Spinal cord (tissue), 10 donors: ENCODE results near the gene MPZ. TPM values are rescaled to one million over a fixed set of nuclear protein-coding genes. Genes with fewer than 3 reads are reported as not detected.

ENCODE experiments used
- DNase-seq, 6 donors: peaks; one replicate each; pipeline versions ENCODE4 v3.0.0 to v3.0.0-alpha.2; 2013 to 2015; ENCODE audit warnings: low spot score in 6 of 6, low read depth in 4 of 6
- H3K27ac ChIP-seq: one replicate; pipeline ENCODE4 v1.5.1; 2013; ENCODE audit warnings: low read depth, low read length, control low read depth
- H3K27me3 ChIP-seq: one replicate; pipeline ENCODE4 v1.6.1; 2013; ENCODE audit warnings: low read length; ENCODE audit not compliant: control insufficient read depth, insufficient read depth
- H3K36me3 ChIP-seq: one replicate; pipeline ENCODE4 v1.6.1; 2013; ENCODE audit warnings: low read length; ENCODE audit not compliant: control insufficient read depth, insufficient read depth
- H3K4me1 ChIP-seq: one replicate; pipeline ENCODE4 v1.6.1; 2013; ENCODE audit warnings: low read length; ENCODE audit not compliant: control insufficient read depth, insufficient read depth
- H3K4me3 ChIP-seq: one replicate; pipeline ENCODE4 v1.5.1; 2013; ENCODE audit warnings: low read depth, low read length, control low read depth
- H3K9me3 ChIP-seq: one replicate; pipeline ENCODE4 v1.6.1; 2013; ENCODE audit warnings: low read length; ENCODE audit not compliant: control insufficient read depth, insufficient read depth
- WGBS: methylation state at CpG from one replicate; pipeline ENCODE4 v1.1.5; 2013; ENCODE audit warnings: missing lambda C conversion rate; ENCODE audit not compliant: insufficient coverage; 5-methylcytosine and 5-hydroxymethylcytosine counted together
- polyA plus RNA-seq, 2 donors: library from polyadenylated mRNA; unstranded; fragments of 120-200 nt; gene quantifications; one replicate each; pipeline ENCODE4 v1.2.1, GENCODE V29; 2013; ENCODE audit not compliant: insufficient read length in 2 of 2
- total RNA-seq, 2 donors: library from RNA; depleted of rRNA in 1 of 2; stranded (reverse); fragments of 120-200 nt in 1 of 2; fragments of >200 nt in 1 of 2; gene quantifications; one replicate each; pipeline versions ENCODE4 v1.2.3 to v1.2.4, GENCODE V29; 2013 to 2014
- donor health status: healthy.

Gene MPZ
- total and polyA plus RNA-seq, 4 donors = 79.0 to 1,019 (median 216) TPM

DNA sequence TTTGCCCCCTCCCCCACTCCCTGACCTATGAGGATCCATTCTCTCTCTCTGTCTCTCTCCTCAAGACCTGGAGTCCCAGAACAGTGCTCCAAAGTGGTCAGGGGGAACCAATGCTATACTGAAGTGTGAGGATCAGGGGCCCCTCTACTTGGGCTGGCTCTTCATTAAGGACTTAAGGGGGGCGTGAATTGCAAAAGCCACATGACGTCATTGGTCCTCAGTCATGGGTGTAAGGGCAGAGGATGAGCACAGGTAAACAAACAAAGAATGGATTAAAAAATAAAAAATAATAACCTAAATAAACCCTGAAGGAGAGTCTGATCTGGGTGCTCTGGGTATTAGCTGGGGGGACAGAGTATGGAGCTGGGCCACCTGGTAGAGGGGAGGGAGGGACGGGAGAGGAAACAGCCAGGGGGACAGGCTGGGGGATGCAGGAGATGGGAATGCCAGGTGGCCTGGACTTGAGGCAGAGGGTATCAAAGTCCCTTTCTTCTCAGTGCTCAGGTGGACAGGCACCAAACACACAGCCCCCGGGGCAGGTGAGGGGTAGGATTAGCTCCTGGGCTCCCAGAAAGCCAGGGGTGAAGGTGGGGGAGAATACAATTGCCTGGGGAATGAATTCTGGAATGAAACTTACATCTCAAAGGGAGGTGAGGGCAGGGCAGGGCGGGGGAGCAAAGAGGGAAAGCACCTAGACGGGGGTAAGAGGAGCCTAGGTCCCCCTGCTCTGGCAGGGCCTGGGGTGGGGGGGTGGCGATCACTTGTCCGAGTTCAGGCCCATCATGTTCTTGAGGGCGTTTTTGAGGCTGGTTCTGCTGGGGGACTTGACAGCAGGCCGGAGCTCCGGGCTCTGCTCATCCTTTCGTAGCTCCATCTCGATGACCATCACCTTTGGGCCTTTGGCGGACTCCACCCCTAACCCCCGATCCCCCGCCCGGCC, 4.6 kb downstream of the MPZ start:
- Histone ChIP-seq H3K9me3 (no peaks in the 10 kb centered on the region), H3K36me3 (no peaks in the 10 kb centered on the region), H3K4me3 (peak overlapping the region; percentile 77), H3K27ac (peak overlapping the region; percentile 52), H3K27me3 (no peaks in the 10 kb centered on the region), H3K4me1 (peaks cover 26% of the 10 kb centered on the region)
- WGBS = 4% methylated on average over 14 of the region's 17 CpGs
- peak in 1 of 6 donors; percentile 10 for DNase-seq

DNA sequence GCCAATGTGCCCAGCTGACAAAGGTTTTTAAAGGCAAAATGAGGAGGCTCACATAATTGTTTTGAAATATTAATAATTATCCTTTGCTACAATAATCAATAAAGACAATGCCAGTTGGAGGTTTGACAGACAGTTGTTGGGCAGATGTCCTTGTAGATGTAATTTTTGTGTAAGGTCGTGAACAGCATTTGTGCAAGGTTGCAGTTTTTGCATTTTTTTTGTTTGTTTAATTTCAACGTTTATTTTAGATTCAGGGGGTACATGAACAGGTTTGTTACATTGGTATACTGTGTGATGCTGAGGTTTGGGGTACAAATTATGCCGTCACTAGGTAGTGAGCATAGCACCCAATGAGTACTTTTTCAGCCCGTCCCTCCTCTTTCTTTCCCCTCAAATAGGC, 9.3 kb downstream of the MPZ start:
- Histone ChIP-seq H3K27ac (no peak overlapping the region), H3K27me3 (no peaks in the 10 kb centered on the region), H3K9me3 (no peaks in the 10 kb centered on the region), H3K4me3 (no peak overlapping the region), H3K4me1 (peaks cover 9% of the 10 kb centered on the region), H3K36me3 (no peaks in the 10 kb centered on the region)
- DNase-seq = no peak
- WGBS = 92% methylated on average over 1 of the region's 4 CpGs

- 58% methylated on average over 3 of the region's 9 CpGs for WGBS
- no peak for DNase-seq
Measured at GRCh38 chr1:161299347-161299746, 10.4 kb downstream of the MPZ start.

DNA sequence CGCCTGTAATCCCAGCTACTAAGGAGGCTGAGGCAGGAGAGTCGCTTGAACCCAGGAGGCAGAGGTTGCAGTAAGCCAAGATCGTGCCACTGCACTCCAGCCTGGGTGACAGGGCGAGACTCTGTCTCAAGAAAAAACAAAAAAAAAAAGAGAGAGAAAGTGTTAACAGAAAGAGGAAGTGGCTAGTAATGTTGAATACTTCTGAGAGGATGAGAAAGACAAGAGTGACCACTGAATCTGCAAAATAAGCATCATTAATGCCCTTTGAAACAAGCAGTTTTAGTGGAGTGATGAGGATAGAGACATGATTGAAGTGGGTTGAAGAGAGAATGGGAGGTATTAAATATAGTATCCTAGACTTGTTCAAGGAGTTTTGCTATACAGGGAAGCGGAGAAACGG, 11.7 kb downstream of the MPZ start:
- H3K36me3 ChIP-seq = no peaks in the 10 kb centered on the region
- no peaks in the 10 kb centered on the region for H3K9me3 ChIP-seq
- no peak overlapping the region for H3K4me3 ChIP-seq
- 97% methylated on average over 5 of the region's 6 CpGs for WGBS
- no peak overlapping the region for H3K27ac ChIP-seq
- H3K4me1 ChIP-seq = no peaks in the 10 kb centered on the region
- no peaks in the 10 kb centered on the region for H3K27me3 ChIP-seq
- DNase-seq = no peak

More at GRCh38 chr1:161299347-161299746, 10.4 kb downstream of the MPZ start:
- H3K4me1 ChIP-seq = no peaks in the 10 kb centered on the region
- H3K27me3 ChIP-seq = no peaks in the 10 kb centered on the region
- H3K4me3 ChIP-seq = no peak overlapping the region
- no peak overlapping the region for H3K27ac ChIP-seq
- no peaks in the 10 kb centered on the region for H3K9me3 ChIP-seq
- no peaks in the 10 kb centered on the region for H3K36me3 ChIP-seq

DNA sequence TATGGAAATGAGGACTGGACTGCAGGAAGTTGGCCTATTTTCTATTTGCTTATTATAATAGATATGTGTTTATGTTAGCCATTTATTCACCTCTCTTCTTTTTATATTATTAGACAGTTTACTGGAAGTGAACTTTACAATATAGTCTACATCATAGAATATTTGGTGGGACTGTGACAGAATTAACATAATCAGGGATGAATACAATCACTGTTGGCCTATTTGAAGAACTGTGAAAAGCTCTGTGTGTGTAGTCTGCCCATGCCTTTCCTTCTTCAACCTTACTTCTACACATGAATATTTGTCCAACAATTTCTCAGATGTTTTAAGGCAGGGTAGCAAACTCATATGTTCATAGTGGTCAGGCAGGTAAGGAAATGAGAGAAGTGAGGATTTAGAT, 12.4 kb downstream of the MPZ start:
- Histone ChIP-seq H3K27me3 (no peaks in the 10 kb centered on the region), H3K27ac (no peak overlapping the region)

GRCh38 chr1:161290779-161291178, 19.0 kb downstream of the MPZ start:
- 100% methylated on average over 1 of the region's 1 CpG for WGBS
- H3K4me1 ChIP-seq = no peaks in the 10 kb centered on the region

More for the DNA sequence above, 12.4 kb downstream of the MPZ start:
- H3K4me3 ChIP-seq = no peak overlapping the region
- no peaks in the 10 kb centered on the region for H3K4me1 ChIP-seq
- DNase-seq = no peak
- H3K9me3 ChIP-seq = no peaks in the 10 kb centered on the region
- no peaks in the 10 kb centered on the region for H3K36me3 ChIP-seq

GRCh38 chr1:161287482-161288054, 22.2 kb downstream of the MPZ start:
- no peaks in the 10 kb centered on the region for H3K9me3 ChIP-seq
- no peak for DNase-seq
- no peaks in the 10 kb centered on the region for H3K4me1 ChIP-seq
- no peak overlapping the region for H3K4me3 ChIP-seq
- WGBS = no CpG with 5 or more reads among the region's 3 CpGs
- H3K36me3 ChIP-seq = no peaks in the 10 kb centered on the region
- H3K27ac ChIP-seq = no peak overlapping the region
- no peaks in the 10 kb centered on the region for H3K27me3 ChIP-seq

More at GRCh38 chr1:161290779-161291178, 19.0 kb downstream of the MPZ start:
- H3K9me3 ChIP-seq = no peaks in the 10 kb centered on the region
- no peaks in the 10 kb centered on the region for H3K36me3 ChIP-seq
- no peaks in the 10 kb centered on the region for H3K27me3 ChIP-seq
- H3K27ac ChIP-seq = no peak overlapping the region
- no peak overlapping the region for H3K4me3 ChIP-seq
- no peak for DNase-seq

DNA sequence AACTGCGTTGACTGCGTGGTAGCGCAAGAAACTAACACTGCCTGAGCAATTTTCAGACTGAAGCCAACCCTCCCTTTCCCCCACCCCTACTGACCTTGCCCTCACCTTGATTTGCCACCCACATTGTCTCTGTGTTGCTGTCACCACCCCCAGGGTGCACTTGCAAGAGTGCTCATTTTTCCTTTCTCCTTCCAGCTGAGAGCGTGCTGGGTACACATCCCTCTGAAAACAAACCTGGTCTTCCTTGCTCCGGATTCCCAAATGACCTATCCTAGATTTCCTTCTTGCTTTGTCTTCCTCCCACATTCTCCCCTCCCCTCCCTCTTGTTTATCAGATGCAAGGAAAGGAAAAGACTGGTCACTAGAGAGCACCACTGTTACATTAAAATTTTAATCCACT, 24.2 kb downstream of the MPZ start:
- 40% methylated on average over 2 of the region's 5 CpGs for WGBS
- no peaks in the 10 kb centered on the region for H3K4me1 ChIP-seq
- no peaks in the 10 kb centered on the region for H3K9me3 ChIP-seq
- no peak overlapping the region for H3K27ac ChIP-seq
- DNase-seq = peak in 1 of 6 donors; percentile 58
- H3K36me3 ChIP-seq = no peaks in the 10 kb centered on the region
- no peak overlapping the region for H3K4me3 ChIP-seq
- H3K27me3 ChIP-seq = no peaks in the 10 kb centered on the region

GRCh38 chr1:161285113-161285512, 24.7 kb downstream of the MPZ start:
- Histone ChIP-seq H3K9me3 (no peaks in the 10 kb centered on the region), H3K4me1 (no peaks in the 10 kb centered on the region), H3K27me3 (no peaks in the 10 kb centered on the region), H3K27ac (no peak overlapping the region), H3K4me3 (no peak overlapping the region), H3K36me3 (no peaks in the 10 kb centered on the region)
- no peak for DNase-seq
- WGBS = no CpG with 5 or more reads among the region's 2 CpGs

DNA sequence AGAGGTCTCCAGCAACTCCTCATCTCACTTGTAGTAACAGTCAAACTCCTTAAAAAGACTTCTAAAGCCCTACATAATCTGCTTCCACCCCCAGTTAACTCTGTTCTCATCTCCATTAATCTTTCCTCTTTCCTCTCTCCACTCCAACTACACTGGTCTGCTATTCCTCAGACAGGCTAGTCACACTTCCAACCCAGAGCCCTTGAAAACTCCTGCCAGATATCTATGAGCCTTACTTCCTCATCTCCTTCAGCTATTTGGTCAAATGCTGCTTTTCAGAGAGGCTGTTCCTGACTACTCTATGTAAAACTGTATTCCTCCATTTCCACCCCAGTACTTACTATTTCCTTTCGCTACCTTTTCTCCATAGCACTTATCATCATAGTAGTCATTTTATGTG, 26.8 kb downstream of the MPZ start:
- Histone ChIP-seq H3K9me3 (no peaks in the 10 kb centered on the region), H3K36me3 (no peaks in the 10 kb centered on the region), H3K27me3 (no peaks in the 10 kb centered on the region), H3K4me3 (no peak overlapping the region), H3K27ac (no peak overlapping the region), H3K4me1 (no peaks in the 10 kb centered on the region)
- WGBS = no CpG with 5 or more reads among the region's 1 CpG
- no peak for DNase-seq
